GM13976 (cell line): ENCODE data around the gene OR2F1.

Experiments
- DNase-seq: peaks from one replicate; pipeline ENCODE4 v3.0.0; 2012; ENCODE audit warnings: low spot score
- in situ Hi-C: fragments of 300-500 bp; cut with MboI; formaldehyde crosslinking; loops from one replicate; pipeline ENCODE4 v1.12.0; 2022; ENCODE audit warnings: low sequenced_read_pairs, mixed read lengths, inconsistent platforms; ENCODE audit not compliant: unreplicated experiment
- TF ChIP-seq, protein P1 (sequence below): IDR thresholded peaks from 2 replicates; pipeline ENCODE4 v1.5.1; 2012; ENCODE audit warnings: borderline replicate concordance, mild to moderate bottlenecking; ENCODE audit not compliant: insufficient read depth; ENCODE audit errors: extremely low read depth, missing control alignments, control extremely low read depth

OR2F1 gene

DNA sequence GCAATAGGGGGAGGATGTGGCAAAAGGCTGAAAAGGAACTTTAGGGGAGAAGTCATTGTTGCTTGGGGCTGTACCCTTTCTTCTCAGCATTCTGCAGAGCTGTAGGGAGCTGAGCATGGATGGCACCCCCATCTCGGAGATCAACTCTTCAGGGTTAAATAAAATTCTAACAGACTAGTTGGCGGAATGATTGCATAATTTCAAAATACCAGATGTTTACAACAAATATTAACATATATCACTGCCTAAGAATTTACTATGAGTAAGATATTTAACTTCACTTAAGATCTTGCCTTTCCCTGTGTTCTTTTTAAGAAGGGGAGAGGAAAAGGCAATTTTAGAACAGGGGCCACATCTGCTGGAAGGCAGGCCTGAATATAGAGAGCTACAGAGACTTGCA is 509 bp upstream of the OR2F1 start:
- DNase-seq, result no peak
- in situ Hi-C loops, result no loop called here
- TF ChIP-seq, protein P1, sequence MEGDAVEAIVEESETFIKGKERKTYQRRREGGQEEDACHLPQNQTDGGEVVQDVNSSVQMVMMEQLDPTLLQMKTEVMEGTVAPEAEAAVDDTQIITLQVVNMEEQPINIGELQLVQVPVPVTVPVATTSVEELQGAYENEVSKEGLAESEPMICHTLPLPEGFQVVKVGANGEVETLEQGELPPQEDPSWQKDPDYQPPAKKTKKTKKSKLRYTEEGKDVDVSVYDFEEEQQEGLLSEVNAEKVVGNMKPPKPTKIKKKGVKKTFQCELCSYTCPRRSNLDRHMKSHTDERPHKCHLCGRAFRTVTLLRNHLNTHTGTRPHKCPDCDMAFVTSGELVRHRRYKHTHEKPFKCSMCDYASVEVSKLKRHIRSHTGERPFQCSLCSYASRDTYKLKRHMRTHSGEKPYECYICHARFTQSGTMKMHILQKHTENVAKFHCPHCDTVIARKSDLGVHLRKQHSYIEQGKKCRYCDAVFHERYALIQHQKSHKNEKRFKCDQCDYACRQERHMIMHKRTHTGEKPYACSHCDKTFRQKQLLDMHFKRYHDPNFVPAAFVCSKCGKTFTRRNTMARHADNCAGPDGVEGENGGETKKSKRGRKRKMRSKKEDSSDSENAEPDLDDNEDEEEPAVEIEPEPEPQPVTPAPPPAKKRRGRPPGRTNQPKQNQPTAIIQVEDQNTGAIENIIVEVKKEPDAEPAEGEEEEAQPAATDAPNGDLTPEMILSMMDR, result no peak

DNA sequence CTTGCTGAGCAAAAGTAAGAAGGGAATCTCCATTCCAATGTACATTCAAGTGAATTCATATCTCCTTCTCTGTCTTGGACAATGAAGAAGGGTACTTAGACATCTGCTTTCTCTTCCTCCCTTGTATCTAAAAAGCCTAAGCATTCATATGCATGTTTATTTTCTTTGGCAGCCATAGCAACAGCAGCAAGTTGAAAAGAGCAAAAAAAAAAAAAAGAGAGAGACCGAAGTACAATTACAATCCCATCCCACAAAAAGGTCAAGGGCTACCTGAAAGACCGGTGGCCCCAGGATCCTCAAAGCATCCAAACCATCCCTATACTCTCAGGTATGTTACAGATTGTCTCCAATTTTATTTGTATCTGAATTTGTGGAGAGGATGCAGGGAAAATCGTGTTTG is 4.1 kb downstream of the OR2F1 start:
- in situ Hi-C loops, result no loop called here
- TF ChIP-seq, protein P1, result no peak
- no peak for DNase-seq

DNA sequence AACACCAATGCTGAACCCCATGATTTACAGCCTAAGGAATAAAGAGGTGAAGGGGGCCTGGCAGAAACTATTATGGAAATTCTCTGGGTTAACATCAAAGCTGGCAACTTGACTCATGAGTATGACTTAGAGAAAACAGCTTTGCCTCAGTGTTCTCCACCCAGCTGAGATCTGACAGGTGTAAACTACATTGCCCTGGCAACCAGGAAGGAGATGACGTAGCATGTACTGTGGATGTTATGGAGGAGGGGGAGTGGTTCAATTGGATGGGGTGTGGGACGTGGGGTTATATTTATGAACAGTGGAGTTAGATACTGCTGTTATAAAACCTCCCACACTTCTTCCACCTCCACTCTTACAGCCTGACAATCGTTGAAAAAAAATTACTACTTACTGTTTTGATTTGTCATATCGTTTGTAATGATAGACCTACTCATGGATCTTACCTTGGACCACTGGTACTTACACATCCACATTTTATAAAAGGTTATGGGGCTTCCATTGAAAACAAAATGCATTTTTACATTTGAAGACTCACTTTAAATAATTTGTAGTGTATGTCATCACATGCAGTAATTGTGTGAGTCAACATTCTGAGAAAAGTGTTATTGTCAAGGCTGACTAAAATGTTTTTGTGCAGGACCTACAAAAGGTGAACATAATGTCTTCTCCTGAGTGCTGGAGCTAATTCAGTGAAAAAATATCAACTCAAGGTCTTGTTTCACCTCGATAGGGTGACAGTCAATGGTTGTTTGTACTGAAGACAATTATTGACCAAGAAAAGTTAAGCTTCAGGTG is 6.4 kb downstream of the OR2F1 start:
- DNase-seq, result no peak
- TF ChIP-seq, protein P1, result no peak
- in situ Hi-C loops, result no loop called here

DNA sequence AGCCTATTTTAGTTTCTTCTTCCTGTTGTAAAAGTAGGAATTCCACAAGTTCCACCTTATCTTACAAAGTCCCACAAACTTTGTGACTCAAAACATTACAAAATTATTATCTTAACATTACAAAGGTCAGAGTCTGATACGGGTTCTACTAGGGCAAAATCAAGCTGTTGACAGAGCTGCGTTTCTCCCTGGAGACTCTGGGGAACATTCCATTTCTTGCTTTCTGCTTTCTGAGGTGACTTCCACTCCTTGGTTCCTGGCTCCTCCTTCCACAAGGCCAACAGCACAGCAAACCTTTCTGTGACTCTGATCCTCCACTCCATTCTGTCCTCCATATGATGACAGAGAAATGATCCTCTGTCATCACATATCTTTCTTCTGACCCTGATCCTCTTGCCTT is 10.6 kb downstream of the OR2F1 start:
- TF ChIP-seq, protein P1, result no peak
- no peak for DNase-seq
- in situ Hi-C loops, result no loop called here

DNA sequence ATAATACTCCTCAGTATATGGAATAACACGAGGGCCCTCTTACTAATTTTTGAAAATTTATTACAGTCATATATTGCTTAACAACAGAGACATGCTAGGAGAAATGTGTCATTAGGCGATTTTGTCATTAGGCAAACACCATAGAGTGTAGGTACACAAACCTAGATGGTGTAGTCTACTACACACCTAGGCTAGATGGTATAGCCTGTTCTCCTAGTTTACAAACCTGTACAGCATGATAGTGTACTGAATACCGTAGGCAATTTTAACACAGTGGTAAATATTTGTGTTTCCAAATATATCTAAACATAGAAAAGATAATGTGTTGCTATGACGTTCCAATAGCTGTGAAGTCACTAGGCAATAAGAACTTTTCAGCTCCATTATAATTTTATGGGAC is 12.8 kb downstream of the OR2F1 start:
- TF ChIP-seq, protein P1, result no peak
- in situ Hi-C loops, result no loop called here
- DNase-seq, result no peak

DNA sequence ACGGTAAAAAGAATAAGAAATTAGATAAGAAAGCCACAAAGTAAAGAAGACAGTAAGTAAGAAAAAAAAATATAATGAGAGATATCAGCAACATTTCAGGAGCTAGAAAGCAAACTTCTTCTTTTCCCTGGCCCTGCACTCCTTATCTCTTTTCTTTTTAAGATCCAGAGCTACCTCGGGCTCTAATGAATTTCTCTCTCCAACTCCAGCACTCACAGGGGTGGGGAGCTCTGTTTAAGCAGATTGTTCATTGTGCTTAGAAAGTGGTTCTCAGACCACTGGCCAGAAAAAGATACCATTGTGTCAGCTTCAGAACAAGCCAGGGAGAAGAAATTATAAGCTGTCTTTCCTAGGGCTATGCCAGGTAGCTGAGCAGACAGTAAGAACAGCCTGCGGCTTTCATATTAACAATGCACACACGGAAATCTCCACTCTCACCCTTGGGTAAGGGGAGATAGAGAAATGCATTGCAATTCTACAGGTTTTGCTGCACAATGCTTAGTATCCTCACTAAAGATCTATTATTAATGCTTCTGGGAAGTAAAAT is 19.3 kb downstream of the OR2F1 start:
- TF ChIP-seq, protein P1, result no peak
- in situ Hi-C loops, result no loop called here
- DNase-seq, result no peak
